ENCODE results near the gene LRP5. TPM values are rescaled to one million over a fixed set of nuclear protein-coding genes. Genes with fewer than 3 reads are reported as not detected.

Gene LRP5
- total and polyA plus RNA-seq, 9 of the 15 experiments (the other 6 are each of a cell fraction or from before 2014, with no cell fraction given): 0.48 to 44.2 (median 13.5) TPM

- TF ChIP-seq, protein P1, sequence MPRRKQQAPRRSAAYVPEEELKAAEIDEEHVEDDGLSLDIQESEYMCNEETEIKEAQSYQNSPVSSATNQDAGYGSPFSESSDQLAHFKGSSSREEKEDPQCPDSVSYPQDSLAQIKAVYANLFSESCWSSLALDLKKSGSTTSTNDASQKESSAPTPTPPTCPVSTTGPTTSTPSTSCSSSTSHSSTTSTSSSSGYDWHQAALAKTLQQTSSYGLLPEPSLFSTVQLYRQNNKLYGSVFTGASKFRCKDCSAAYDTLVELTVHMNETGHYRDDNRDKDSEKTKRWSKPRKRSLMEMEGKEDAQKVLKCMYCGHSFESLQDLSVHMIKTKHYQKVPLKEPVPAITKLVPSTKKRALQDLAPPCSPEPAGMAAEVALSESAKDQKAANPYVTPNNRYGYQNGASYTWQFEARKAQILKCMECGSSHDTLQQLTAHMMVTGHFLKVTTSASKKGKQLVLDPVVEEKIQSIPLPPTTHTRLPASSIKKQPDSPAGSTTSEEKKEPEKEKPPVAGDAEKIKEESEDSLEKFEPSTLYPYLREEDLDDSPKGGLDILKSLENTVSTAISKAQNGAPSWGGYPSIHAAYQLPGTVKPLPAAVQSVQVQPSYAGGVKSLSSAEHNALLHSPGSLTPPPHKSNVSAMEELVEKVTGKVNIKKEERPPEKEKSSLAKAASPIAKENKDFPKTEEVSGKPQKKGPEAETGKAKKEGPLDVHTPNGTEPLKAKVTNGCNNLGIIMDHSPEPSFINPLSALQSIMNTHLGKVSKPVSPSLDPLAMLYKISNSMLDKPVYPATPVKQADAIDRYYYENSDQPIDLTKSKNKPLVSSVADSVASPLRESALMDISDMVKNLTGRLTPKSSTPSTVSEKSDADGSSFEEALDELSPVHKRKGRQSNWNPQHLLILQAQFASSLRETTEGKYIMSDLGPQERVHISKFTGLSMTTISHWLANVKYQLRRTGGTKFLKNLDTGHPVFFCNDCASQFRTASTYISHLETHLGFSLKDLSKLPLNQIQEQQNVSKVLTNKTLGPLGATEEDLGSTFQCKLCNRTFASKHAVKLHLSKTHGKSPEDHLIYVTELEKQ (CRISPR knock-in tag; IDR thresholded peaks at IDR 0.05): no peak
- TF ChIP-seq FOXM1 (IDR thresholded peaks at IDR 0.05; ENCODE audit: low read depth) (no peak), FOXM1 (CRISPR knock-in tag; IDR thresholded peaks at IDR 0.05; ENCODE audit: low read depth) (no peak), XRCC4 (IDR thresholded peaks at IDR 0.05; ENCODE audit: extremely low read depth, insufficient read depth, insufficient read length) (no peak), HDAC3 (IDR thresholded peaks at IDR 0.05; ENCODE audit: borderline replicate concordance, partially characterized antibody) (no peak), ZNF561 (CRISPR knock-in tag; conservative IDR thresholded peaks at IDR 0.05) (no peak), EP300 (IDR thresholded peaks at IDR 0.05; ENCODE audit: low read length) (no peak), ZNF764 (CRISPR knock-in tag; IDR thresholded peaks at IDR 0.05; ENCODE audit: low read depth) (no peak), POU5F1 (IDR thresholded peaks at IDR 0.05; ENCODE audit: borderline replicate concordance, low read depth, low read length, partially characterized antibody) (no peak), FOXK2 (conservative IDR thresholded peaks at IDR 0.05 in 1 of 2, IDR thresholded peaks at IDR 0.05 in 1 of 2; ENCODE audit: low read depth in 2 of 2) (no peak), ZNF239 (CRISPR knock-in tag; IDR thresholded peaks at IDR 0.05) (no peak), GTF2E2 (tag; IDR thresholded peaks at IDR 0.05) (no peak), NFATC3 (IDR thresholded peaks at IDR 0.05) (no peak), ZBTB8A (IDR thresholded peaks at IDR 0.05; ENCODE audit: partially characterized antibody) (no peak), ZNF384 (IDR thresholded peaks at IDR 0.05; ENCODE audit: low read depth, low read length) (no peak), SOX6 (IDR thresholded peaks at IDR 0.05) (no peak), ZNF512 (tag; IDR thresholded peaks at IDR 0.05) (no peak), MIER1 (IDR thresholded peaks at IDR 0.05; ENCODE audit: low read depth) (no peak)
Observed at GRCh38 chr11:68460741-68461574, 148.6 kb downstream of the LRP5 start, which contains the start of gene PPP6R3 (continued).

Data from K562 (cell line).